ENCODE measurements around the gene FSTL1.

Gene FSTL1

GRCh38 chr3:120344349-120344748 is 106.4 kb downstream of the FSTL1 start:
- DNase-seq (ENCODE audit: low read depth): no peak
- no peak for TF ChIP-seq CTCF (IDR thresholded peaks at IDR 0.05; ENCODE audit: low read depth, low read length, missing control alignments)
- no peak overlapping the region for H3K4me3 ChIP-seq (ENCODE audit: low read depth, low read length)

Data from GM12864 (cell line).